GM12878 (cell line): ENCODE results near the gene HOXC5. TPM values are rescaled to one million over a fixed set of nuclear protein-coding genes. Genes with fewer than 3 reads are reported as not detected.
A peak's percentile ranks its signal among the peaks of the same experiment; 100 is the strongest.

Experiments used
- HDGF ChIP-seq: fragments of 450-650 bp; IDR thresholded peaks from 2 replicates; pipeline ENCODE4 v1.6.1; 2016; ENCODE audit warnings: antibody characterized with exemption
- POU2F2 ChIP-seq: IDR thresholded peaks from 3 replicates; pipeline ENCODE4 v1.6.1; 2011; ENCODE audit warnings: low read depth, mild to moderate bottlenecking, low read length, borderline replicate concordance
- RAD21 ChIP-seq: IDR thresholded peaks from 2 replicates; pipeline ENCODE4 v1.6.1; 2011; ENCODE audit warnings: mild to moderate bottlenecking, low read depth, low read length, moderate library complexity; ENCODE audit not compliant: insufficient read depth
- RAD51 ChIP-seq: fragments of 450-650 bp; IDR thresholded peaks from 2 replicates; pipeline ENCODE4 v1.6.1; 2016; ENCODE audit warnings: moderate library complexity, mild to moderate bottlenecking, inconsistent platforms
- RB1 ChIP-seq: fragments of 450-650 bp; formaldehyde crosslinking; IDR thresholded peaks from 2 replicates; pipeline ENCODE4 v1.6.1; 2017; ENCODE audit warnings: mild to moderate bottlenecking, borderline replicate concordance
- SREBF2 ChIP-seq: IDR thresholded peaks from 2 replicates; pipeline ENCODE4 v1.6.1; 2012; ENCODE audit warnings: mild to moderate bottlenecking, low read length
- STAT1 ChIP-seq: fragments of 450-650 bp; conservative IDR thresholded peaks from 2 replicates; pipeline ENCODE4 v1.6.1; 2014; ENCODE audit warnings: antibody characterized with exemption, mild to moderate bottlenecking
- YY1 ChIP-seq: IDR thresholded peaks from 2 replicates; pipeline ENCODE4 v1.6.1; 2011; ENCODE audit warnings: low read depth, mild to moderate bottlenecking, low read length
- polyA plus RNA-seq, 11 experiments: library from polyadenylated mRNA; depleted of rRNA in 4 of 11; unstranded in 6 of 11; stranded (reverse) in 5 of 11; fragments of >200 nt; fragmentation: Nextera tagmentation in 4 of 11; fragmentation: Illumina TruSeq in 1 of 11; extraction: Ambion mirVana in 4 of 11; extraction: Trizol in 1 of 11; gene quantifications; 1 replicate in 1 of 11; 2 replicates in 10 of 11; pipeline versions ENCODE4 v1.2.1 to v1.2.3, GENCODE V29; 2011 to 2016; ENCODE audit warnings: inconsistent platforms in 2 of 11, missing spikeins in 2 of 11, low read depth in 1 of 11
- total RNA-seq, 4 experiments: library from RNA; depleted of rRNA in 3 of 4; stranded (reverse); fragments of >200 nt in 3 of 4; fragmentation: Illumina TruSeq in 1 of 4; extraction: Trizol in 1 of 4; gene quantifications; 2 replicates each; pipeline versions ENCODE4 v1.2.1 to v1.2.3, GENCODE V29; 2013 to 2021
- TF ChIP-seq, protein P1 (sequence below): fragments of 450-650 bp; IDR thresholded peaks from 2 replicates; pipeline ENCODE4 v1.6.1; 2016; ENCODE audit warnings: mild to moderate bottlenecking
- TF ChIP-seq, protein P2 (sequence below): fragments of 450-650 bp; IDR thresholded peaks from 2 replicates; pipeline ENCODE4 v1.6.1; 2017; ENCODE audit warnings: low read depth, mild to moderate bottlenecking, moderate library complexity
- TF ChIP-seq, protein P3 (sequence below): fragments of 450-650 bp; IDR thresholded peaks from 2 replicates; pipeline ENCODE4 v1.6.1; 2017; ENCODE audit warnings: mild to moderate bottlenecking, low read depth, inconsistent platforms; ENCODE audit not compliant: poor library complexity, severe bottlenecking
- TF ChIP-seq, protein P4 (sequence below): IDR thresholded peaks from 2 replicates; pipeline ENCODE4 v1.6.1; 2011; ENCODE audit warnings: low read depth, mild to moderate bottlenecking, low read length, moderate library complexity, borderline replicate concordance; ENCODE audit errors: extremely low read depth
- TF ChIP-seq, protein P5 (sequence below): fragments of 450-650 bp; IDR thresholded peaks from 2 replicates; pipeline ENCODE4 v1.6.1; 2018; ENCODE audit warnings: mild to moderate bottlenecking, low read depth, moderate library complexity; ENCODE audit not compliant: partially characterized antibody
- TF ChIP-seq, protein P6 (sequence below): fragments of 450-650 bp; IDR thresholded peaks from 2 replicates; pipeline ENCODE4 v1.6.1; 2016; ENCODE audit warnings: mild to moderate bottlenecking
- TF ChIP-seq, protein P7 (sequence below): fragments of 450-650 bp; IDR thresholded peaks from 2 replicates; pipeline ENCODE4 v1.6.1; 2017; ENCODE audit warnings: mild to moderate bottlenecking, moderate library complexity

HOXC5 gene
- total and polyA plus RNA-seq, 10 of the 15 experiments (the other 5 are each of a cell fraction or from before 2014, with no cell fraction given), result 0.11 TPM; not detected in 9

DNA sequence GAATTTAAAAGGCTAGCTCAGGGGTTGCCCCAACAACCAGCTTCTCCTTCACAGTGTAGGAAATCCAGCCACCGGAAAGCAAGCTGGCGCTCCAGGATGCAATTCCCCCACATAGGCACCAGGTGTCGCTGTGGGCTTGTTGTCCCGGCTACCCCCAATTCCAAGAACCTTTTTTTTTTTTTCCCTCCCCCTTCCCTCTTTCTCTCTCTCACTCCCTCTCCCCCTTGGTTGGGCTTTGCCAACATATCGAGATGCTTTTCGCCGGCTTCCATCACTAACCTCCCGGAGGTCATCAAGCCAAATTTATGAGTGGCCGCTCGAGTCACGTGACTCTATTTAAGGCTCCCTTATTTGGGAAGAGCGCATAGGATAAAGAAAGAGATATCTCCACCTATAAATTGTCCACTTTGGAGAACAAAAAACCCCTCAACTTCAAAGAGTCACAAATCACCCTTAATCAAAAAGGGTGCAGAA, at the start of gene HOXC5 (continued):
- TF ChIP-seq, protein P1, sequence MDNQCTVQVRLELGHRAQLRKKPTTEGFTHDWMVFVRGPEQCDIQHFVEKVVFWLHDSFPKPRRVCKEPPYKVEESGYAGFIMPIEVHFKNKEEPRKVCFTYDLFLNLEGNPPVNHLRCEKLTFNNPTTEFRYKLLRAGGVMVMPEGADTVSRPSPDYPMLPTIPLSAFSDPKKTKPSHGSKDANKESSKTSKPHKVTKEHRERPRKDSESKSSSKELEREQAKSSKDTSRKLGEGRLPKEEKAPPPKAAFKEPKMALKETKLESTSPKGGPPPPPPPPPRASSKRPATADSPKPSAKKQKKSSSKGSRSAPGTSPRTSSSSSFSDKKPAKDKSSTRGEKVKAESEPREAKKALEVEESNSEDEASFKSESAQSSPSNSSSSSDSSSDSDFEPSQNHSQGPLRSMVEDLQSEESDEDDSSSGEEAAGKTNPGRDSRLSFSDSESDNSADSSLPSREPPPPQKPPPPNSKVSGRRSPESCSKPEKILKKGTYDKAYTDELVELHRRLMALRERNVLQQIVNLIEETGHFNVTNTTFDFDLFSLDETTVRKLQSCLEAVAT, result peak; percentile 76
- TF ChIP-seq RAD21, result peak; percentile 94
- TF ChIP-seq POU2F2, result peak; percentile 58; the same call in 1 of the 3 replicates
- TF ChIP-seq, protein P2, sequence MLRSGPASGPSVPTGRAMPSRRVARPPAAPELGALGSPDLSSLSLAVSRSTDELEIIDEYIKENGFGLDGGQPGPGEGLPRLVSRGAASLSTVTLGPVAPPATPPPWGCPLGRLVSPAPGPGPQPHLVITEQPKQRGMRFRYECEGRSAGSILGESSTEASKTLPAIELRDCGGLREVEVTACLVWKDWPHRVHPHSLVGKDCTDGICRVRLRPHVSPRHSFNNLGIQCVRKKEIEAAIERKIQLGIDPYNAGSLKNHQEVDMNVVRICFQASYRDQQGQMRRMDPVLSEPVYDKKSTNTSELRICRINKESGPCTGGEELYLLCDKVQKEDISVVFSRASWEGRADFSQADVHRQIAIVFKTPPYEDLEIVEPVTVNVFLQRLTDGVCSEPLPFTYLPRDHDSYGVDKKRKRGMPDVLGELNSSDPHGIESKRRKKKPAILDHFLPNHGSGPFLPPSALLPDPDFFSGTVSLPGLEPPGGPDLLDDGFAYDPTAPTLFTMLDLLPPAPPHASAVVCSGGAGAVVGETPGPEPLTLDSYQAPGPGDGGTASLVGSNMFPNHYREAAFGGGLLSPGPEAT, result peak; percentile 64; the same call in 1 of the 2 replicates
- peak; percentile 98 for TF ChIP-seq RAD51
- TF ChIP-seq, protein P3, sequence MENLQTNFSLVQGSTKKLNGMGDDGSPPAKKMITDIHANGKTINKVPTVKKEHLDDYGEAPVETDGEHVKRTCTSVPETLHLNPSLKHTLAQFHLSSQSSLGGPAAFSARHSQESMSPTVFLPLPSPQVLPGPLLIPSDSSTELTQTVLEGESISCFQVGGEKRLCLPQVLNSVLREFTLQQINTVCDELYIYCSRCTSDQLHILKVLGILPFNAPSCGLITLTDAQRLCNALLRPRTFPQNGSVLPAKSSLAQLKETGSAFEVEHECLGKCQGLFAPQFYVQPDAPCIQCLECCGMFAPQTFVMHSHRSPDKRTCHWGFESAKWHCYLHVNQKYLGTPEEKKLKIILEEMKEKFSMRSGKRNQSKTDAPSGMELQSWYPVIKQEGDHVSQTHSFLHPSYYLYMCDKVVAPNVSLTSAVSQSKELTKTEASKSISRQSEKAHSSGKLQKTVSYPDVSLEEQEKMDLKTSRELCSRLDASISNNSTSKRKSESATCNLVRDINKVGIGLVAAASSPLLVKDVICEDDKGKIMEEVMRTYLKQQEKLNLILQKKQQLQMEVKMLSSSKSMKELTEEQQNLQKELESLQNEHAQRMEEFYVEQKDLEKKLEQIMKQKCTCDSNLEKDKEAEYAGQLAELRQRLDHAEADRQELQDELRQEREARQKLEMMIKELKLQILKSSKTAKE, result peak; percentile 50
- TF ChIP-seq, protein P4, sequence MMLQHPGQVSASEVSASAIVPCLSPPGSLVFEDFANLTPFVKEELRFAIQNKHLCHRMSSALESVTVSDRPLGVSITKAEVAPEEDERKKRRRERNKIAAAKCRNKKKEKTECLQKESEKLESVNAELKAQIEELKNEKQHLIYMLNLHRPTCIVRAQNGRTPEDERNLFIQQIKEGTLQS, result peak; percentile 60; the same call in 1 of the 2 replicates
- 0 out of 2 replicates have a peak, but pooled peaks have one; percentile 20 for TF ChIP-seq STAT1
- TF ChIP-seq, protein P5, sequence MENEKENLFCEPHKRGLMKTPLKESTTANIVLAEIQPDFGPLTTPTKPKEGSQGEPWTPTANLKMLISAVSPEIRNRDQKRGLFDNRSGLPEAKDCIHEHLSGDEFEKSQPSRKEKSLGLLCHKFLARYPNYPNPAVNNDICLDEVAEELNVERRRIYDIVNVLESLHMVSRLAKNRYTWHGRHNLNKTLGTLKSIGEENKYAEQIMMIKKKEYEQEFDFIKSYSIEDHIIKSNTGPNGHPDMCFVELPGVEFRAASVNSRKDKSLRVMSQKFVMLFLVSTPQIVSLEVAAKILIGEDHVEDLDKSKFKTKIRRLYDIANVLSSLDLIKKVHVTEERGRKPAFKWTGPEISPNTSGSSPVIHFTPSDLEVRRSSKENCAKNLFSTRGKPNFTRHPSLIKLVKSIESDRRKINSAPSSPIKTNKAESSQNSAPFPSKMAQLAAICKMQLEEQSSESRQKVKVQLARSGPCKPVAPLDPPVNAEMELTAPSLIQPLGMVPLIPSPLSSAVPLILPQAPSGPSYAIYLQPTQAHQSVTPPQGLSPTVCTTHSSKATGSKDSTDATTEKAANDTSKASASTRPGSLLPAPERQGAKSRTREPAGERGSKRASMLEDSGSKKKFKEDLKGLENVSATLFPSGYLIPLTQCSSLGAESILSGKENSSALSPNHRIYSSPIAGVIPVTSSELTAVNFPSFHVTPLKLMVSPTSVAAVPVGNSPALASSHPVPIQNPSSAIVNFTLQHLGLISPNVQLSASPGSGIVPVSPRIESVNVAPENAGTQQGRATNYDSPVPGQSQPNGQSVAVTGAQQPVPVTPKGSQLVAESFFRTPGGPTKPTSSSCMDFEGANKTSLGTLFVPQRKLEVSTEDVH, result peak; percentile 56
- peak; percentile 77 for TF ChIP-seq YY1
- TF ChIP-seq, protein P6, sequence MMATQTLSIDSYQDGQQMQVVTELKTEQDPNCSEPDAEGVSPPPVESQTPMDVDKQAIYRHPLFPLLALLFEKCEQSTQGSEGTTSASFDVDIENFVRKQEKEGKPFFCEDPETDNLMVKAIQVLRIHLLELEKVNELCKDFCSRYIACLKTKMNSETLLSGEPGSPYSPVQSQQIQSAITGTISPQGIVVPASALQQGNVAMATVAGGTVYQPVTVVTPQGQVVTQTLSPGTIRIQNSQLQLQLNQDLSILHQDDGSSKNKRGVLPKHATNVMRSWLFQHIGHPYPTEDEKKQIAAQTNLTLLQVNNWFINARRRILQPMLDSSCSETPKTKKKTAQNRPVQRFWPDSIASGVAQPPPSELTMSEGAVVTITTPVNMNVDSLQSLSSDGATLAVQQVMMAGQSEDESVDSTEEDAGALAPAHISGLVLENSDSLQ, result peak; percentile 24; the same call in 1 of the 2 replicates
- no peak for TF ChIP-seq SREBF2
- TF ChIP-seq, protein P7, sequence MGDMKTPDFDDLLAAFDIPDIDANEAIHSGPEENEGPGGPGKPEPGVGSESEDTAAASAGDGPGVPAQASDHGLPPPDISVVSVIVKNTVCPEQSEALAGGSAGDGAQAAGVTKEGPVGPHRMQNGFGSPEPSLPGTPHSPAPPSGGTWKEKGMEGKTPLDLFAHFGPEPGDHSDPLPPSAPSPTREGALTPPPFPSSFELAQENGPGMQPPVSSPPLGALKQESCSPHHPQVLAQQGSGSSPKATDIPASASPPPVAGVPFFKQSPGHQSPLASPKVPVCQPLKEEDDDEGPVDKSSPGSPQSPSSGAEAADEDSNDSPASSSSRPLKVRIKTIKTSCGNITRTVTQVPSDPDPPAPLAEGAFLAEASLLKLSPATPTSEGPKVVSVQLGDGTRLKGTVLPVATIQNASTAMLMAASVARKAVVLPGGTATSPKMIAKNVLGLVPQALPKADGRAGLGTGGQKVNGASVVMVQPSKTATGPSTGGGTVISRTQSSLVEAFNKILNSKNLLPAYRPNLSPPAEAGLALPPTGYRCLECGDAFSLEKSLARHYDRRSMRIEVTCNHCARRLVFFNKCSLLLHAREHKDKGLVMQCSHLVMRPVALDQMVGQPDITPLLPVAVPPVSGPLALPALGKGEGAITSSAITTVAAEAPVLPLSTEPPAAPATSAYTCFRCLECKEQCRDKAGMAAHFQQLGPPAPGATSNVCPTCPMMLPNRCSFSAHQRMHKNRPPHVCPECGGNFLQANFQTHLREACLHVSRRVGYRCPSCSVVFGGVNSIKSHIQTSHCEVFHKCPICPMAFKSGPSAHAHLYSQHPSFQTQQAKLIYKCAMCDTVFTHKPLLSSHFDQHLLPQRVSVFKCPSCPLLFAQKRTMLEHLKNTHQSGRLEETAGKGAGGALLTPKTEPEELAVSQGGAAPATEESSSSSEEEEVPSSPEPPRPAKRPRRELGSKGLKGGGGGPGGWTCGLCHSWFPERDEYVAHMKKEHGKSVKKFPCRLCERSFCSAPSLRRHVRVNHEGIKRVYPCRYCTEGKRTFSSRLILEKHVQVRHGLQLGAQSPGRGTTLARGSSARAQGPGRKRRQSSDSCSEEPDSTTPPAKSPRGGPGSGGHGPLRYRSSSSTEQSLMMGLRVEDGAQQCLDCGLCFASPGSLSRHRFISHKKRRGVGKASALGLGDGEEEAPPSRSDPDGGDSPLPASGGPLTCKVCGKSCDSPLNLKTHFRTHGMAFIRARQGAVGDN, result no peak
- 0 out of 2 replicates have a peak, but pooled peaks have one; percentile 51 for TF ChIP-seq RB1
- TF ChIP-seq HDGF, result no peak
